Stimulated activated naive CD4-positive, alpha-beta T cell treated with Interleukin-2 at 50 U/mL for 16 hours (primary cell): ENCODE data around the gene QSOX2.

Experiments
- DNase-seq: peaks from one replicate; lab custom pipeline; 2025; lab: John Stamatoyannopoulos, UW

QSOX2 gene

GRCh38 chr9:136222166-136222905 is 23.3 kb downstream of the QSOX2 start:
- no peak for DNase-seq

GRCh38 chr9:136220017-136220729 is 25.4 kb downstream of the QSOX2 start:
- peak; percentile 38 for DNase-seq

- DNase-seq, result no peak
Observed at GRCh38 chr9:136219276-136219675, 26.3 kb downstream of the QSOX2 start.

- DNase-seq, result no peak
Observed at GRCh38 chr9:136218673-136219072, 26.9 kb downstream of the QSOX2 start.

- no peak for DNase-seq
Observed at GRCh38 chr9:136218271-136218670, 27.3 kb downstream of the QSOX2 start.

- no peak for DNase-seq
Observed at GRCh38 chr9:136216541-136217244, 28.9 kb downstream of the QSOX2 start.

- no peak for DNase-seq
Observed at GRCh38 chr9:136213733-136214132, 31.9 kb downstream of the QSOX2 start.

- DNase-seq, result no peak
Observed at GRCh38 chr9:136212345-136212950, 33.2 kb downstream of the QSOX2 start.

GRCh38 chr9:136211441-136212344 is 33.9 kb downstream of the QSOX2 start:
- DNase-seq, result no peak

GRCh38 chr9:136211006-136211405 is 34.6 kb downstream of the QSOX2 start:
- DNase-seq, result no peak

GRCh38 chr9:136210276-136210675 is 35.3 kb downstream of the QSOX2 start:
- no peak for DNase-seq

GRCh38 chr9:136209786-136210185 is 35.8 kb downstream of the QSOX2 start:
- DNase-seq, result no peak

GRCh38 chr9:136209232-136209631 is 36.4 kb downstream of the QSOX2 start:
- DNase-seq, result no peak

GRCh38 chr9:136208675-136209074 is 36.9 kb downstream of the QSOX2 start:
- no peak for DNase-seq

GRCh38 chr9:136207616-136208015 is 38.0 kb downstream of the QSOX2 start:
- DNase-seq, result no peak

GRCh38 chr9:136206602-136207275 is 38.9 kb downstream of the QSOX2 start:
- DNase-seq, result no peak

- no peak for DNase-seq
Observed at GRCh38 chr9:136205707-136205992, 40.0 kb downstream of the QSOX2 start.

GRCh38 chr9:136204838-136205706 is 40.5 kb downstream of the QSOX2 start, which contains the start of gene LHX3:
Gene LHX3 (minus strand): TSS chr9:136205128. CDS start chr9:136205012, 116 bp downstream.
- DNase-seq, result no peak

GRCh38 chr9:136204145-136204805 is 41.3 kb downstream of the QSOX2 start:
- no peak for DNase-seq
